Neural progenitor cell (in vitro differentiated cells): ENCODE results near the gene CNPY1.

Experiments used
- EZH2 ChIP-seq: fragments of 200-600 bp; sonication (generic); IDR thresholded peaks from 2 replicates; pipeline ENCODE4 v1.6.1; 2017; ENCODE audit warnings: antibody characterized with exemption, mild to moderate bottlenecking, moderate library complexity
- EZH2phosphoT487 ChIP-seq: fragments of 200-600 bp; sonication (generic); IDR thresholded peaks from 2 replicates; pipeline ENCODE4 v1.6.1; 2017; ENCODE audit warnings: antibody characterized with exemption
- TF ChIP-seq, protein P1 (sequence below): fragments of 200-600 bp; sonication (generic); IDR thresholded peaks from 2 replicates; pipeline ENCODE4 v1.5.1; 2017; ENCODE audit warnings: antibody characterized with exemption, mild to moderate bottlenecking

DNA sequence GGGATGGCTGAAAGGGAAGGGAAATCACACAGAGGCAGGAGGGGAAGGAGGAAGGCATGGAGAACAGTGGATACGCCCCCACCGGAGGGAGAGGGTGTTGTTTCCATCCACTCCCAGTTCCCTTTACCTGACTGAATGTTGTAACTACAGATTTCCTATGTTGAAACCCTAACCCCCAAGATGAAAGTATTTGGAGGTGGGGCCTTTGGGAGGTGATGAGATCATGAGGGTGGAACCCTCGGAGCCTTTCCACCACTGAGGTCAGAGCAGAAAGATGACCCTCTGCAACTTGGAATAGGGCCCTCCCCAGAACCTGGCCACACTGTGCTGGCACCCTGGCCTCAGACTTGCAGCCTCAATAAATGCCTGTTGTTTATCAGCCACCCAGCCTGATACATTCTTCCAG is 48.6 kb upstream of the CNPY1 start:
- TF ChIP-seq, protein P1, sequence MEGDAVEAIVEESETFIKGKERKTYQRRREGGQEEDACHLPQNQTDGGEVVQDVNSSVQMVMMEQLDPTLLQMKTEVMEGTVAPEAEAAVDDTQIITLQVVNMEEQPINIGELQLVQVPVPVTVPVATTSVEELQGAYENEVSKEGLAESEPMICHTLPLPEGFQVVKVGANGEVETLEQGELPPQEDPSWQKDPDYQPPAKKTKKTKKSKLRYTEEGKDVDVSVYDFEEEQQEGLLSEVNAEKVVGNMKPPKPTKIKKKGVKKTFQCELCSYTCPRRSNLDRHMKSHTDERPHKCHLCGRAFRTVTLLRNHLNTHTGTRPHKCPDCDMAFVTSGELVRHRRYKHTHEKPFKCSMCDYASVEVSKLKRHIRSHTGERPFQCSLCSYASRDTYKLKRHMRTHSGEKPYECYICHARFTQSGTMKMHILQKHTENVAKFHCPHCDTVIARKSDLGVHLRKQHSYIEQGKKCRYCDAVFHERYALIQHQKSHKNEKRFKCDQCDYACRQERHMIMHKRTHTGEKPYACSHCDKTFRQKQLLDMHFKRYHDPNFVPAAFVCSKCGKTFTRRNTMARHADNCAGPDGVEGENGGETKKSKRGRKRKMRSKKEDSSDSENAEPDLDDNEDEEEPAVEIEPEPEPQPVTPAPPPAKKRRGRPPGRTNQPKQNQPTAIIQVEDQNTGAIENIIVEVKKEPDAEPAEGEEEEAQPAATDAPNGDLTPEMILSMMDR, result no peak
- TF ChIP-seq EZH2 (no peak), EZH2phosphoT487 (no peak)
